IMR-90 (cell line): ENCODE data around the gene DNAI2. TPM values are rescaled to one million over a fixed set of nuclear protein-coding genes. Genes with fewer than 3 reads are reported as not detected.

Experiments
- ATAC-seq: fragments of 200-7000 bp; cut with Tn5 transposase; 2 replicates; pipeline ENCODE4 v1.9.1; 2020; ENCODE audit warnings: low read depth, mild to moderate bottlenecking, moderate library complexity
- BruUV-seq: library from RNA; stranded (reverse); fragments of 400-500 nt; replicated peaks from 2 replicates; lab custom pipeline; 2021; lab: Mats Ljungman, UMichigan
- CTCF ChIA-PET: fragments of 300-600 bp; formaldehyde crosslinking; extraction: SDS; loops from one replicate; lab custom pipeline; 2021; ENCODE audit warnings: antibody characterized with exemption; lab: Yijun Ruan, JAX
- POLR2A ChIA-PET: fragments of 300-600 bp; sonication (Branson Sonifier 250); formaldehyde crosslinking; loops from one replicate; lab custom pipeline; 2022; ENCODE audit warnings: antibody characterized with exemption; ENCODE audit not compliant: unreplicated experiment; lab: Charles Lee
- DNase-seq: peaks from one replicate; pipeline ENCODE4 v3.0.0; 2013
- H2AFZ ChIP-seq: replicated peaks from 2 replicates; pipeline ENCODE3; 2013; ENCODE audit warnings: low read length, mild to moderate bottlenecking; ENCODE audit not compliant: poor library complexity
- H2AK5ac ChIP-seq: 2 replicates; pipeline ENCODE4 v1.6.1; 2013; ENCODE audit warnings: low read depth, low read length, inconsistent platforms
- H2AK9ac ChIP-seq: replicated peaks from 2 replicates; pipeline ENCODE3; 2013; ENCODE audit warnings: mild to moderate bottlenecking, low read depth, low read length, moderate library complexity; ENCODE audit not compliant: poor library complexity
- H2BK120ac ChIP-seq: 2 replicates; pipeline ENCODE4 v1.6.1; 2013; ENCODE audit warnings: low read depth, low read length, inconsistent platforms
- H2BK15ac ChIP-seq: 3 replicates; pipeline ENCODE4 v1.6.1; 2013; ENCODE audit warnings: low read depth, low read length, inconsistent platforms
- H2BK20ac ChIP-seq: 2 replicates; pipeline ENCODE4 v1.6.1; 2013; ENCODE audit warnings: low read depth, mild to moderate bottlenecking, inconsistent platforms, low read length, moderate library complexity
- H2BK5ac ChIP-seq: 2 replicates; pipeline ENCODE4 v1.6.1; 2013; ENCODE audit warnings: mild to moderate bottlenecking, low read depth, low read length, inconsistent platforms; ENCODE audit not compliant: poor library complexity, severe bottlenecking
- H3K14ac ChIP-seq: replicated peaks from 2 replicates; pipeline ENCODE4 v1.6.1; 2013; ENCODE audit warnings: low read depth, low read length, inconsistent platforms
- H3K18ac ChIP-seq: 2 replicates; pipeline ENCODE4 v1.6.1; 2013; ENCODE audit warnings: low read depth, low read length, control low read depth
- H3K23ac ChIP-seq: 2 replicates; pipeline ENCODE4 v1.6.1; 2013; ENCODE audit warnings: low read depth, low read length, inconsistent platforms
- H3K27ac ChIP-seq: 2 replicates; pipeline ENCODE4 v1.5.1; 2013; ENCODE audit warnings: mild to moderate bottlenecking, control low read depth, low read length; ENCODE audit not compliant: insufficient read depth
- H3K27me3 ChIP-seq: 2 replicates; pipeline ENCODE4 v1.6.1; 2013; ENCODE audit warnings: low read length; ENCODE audit not compliant: control insufficient read depth, insufficient read depth
- H3K36me3 ChIP-seq: 2 replicates; pipeline ENCODE4 v1.6.1; 2013; ENCODE audit warnings: low read length, mixed read lengths; ENCODE audit not compliant: control insufficient read depth, insufficient read depth
- H3K4ac ChIP-seq: 2 replicates; pipeline ENCODE4 v1.6.1; 2013; ENCODE audit warnings: low read depth, low read length, inconsistent platforms
- H3K4me1 ChIP-seq: 2 replicates; pipeline ENCODE4 v1.6.1; 2013; ENCODE audit warnings: low read length, mixed read lengths; ENCODE audit not compliant: control insufficient read depth, insufficient read depth
- H3K4me2 ChIP-seq: 2 replicates; pipeline ENCODE4 v1.6.1; 2013; ENCODE audit warnings: low read depth, mild to moderate bottlenecking, control low read depth, low read length, moderate library complexity
- H3K4me3 ChIP-seq: 2 replicates; pipeline ENCODE4 v1.5.1; 2013; ENCODE audit warnings: low read depth, mild to moderate bottlenecking, control low read depth, low read length, moderate library complexity; ENCODE audit not compliant: insufficient read depth
- H3K56ac ChIP-seq: 2 replicates; pipeline ENCODE4 v1.6.1; 2013; ENCODE audit warnings: low read length, inconsistent platforms; ENCODE audit not compliant: insufficient read depth; ENCODE audit errors: extremely low read depth
- H3K79me1 ChIP-seq, 2 experiments: 2 replicates each; pipeline ENCODE4 v1.6.1; 2013; ENCODE audit warnings: low read length in 2 of 2, inconsistent platforms in 1 of 2, low read depth in 1 of 2
- H3K9ac ChIP-seq: 2 replicates; pipeline ENCODE4 v1.6.1; 2013; ENCODE audit warnings: low read depth, low read length, control low read depth
- H3K9me1 ChIP-seq: 2 replicates; pipeline ENCODE4 v1.6.1; 2013; ENCODE audit warnings: low read length, inconsistent platforms; ENCODE audit not compliant: insufficient read depth
- H3K9me3 ChIP-seq: 2 replicates; pipeline ENCODE4 v1.6.1; 2013; ENCODE audit warnings: low read length; ENCODE audit not compliant: control insufficient read depth, insufficient read depth
- H4K20me1 ChIP-seq: 2 replicates; pipeline ENCODE4 v1.6.1; 2013; ENCODE audit warnings: low read length, inconsistent platforms; ENCODE audit not compliant: insufficient read depth
- H4K5ac ChIP-seq: 2 replicates; pipeline ENCODE4 v1.6.1; 2013; ENCODE audit warnings: mild to moderate bottlenecking, low read depth, low read length, control low read depth
- H4K8ac ChIP-seq, 2 experiments: 2 replicates each; pipeline ENCODE4 v1.6.1; 2013; ENCODE audit warnings: low read depth in 2 of 2, low read length in 2 of 2, control low read depth in 1 of 2, inconsistent platforms in 1 of 2
- H4K91ac ChIP-seq: 2 replicates; pipeline ENCODE4 v1.6.1; 2013; ENCODE audit warnings: low read depth, low read length, inconsistent platforms; ENCODE audit not compliant: insufficient read depth
- BHLHE40 ChIP-seq: fragments of 150-350 bp; IDR thresholded peaks from 2 replicates; pipeline ENCODE4 v1.6.1; 2016; ENCODE audit warnings: mild to moderate bottlenecking, low read depth, low read length
- CEBPB ChIP-seq: IDR thresholded peaks from 2 replicates; pipeline ENCODE4 v1.6.1; 2012; ENCODE audit warnings: low read depth, low read length, improper control_type of control experiment
- CHD1 ChIP-seq: IDR thresholded peaks from 2 replicates; pipeline ENCODE4 v1.6.1; 2012; ENCODE audit warnings: low read depth, low read length, improper control_type of control experiment
- ELK1 ChIP-seq: fragments of 150-350 bp; IDR thresholded peaks from 2 replicates; pipeline ENCODE4 v1.6.1; 2016; ENCODE audit warnings: low read depth, mild to moderate bottlenecking, low read length, moderate library complexity, borderline replicate concordance
- FOS ChIP-seq: fragments of 150-350 bp; IDR thresholded peaks from 2 replicates; pipeline ENCODE4 v1.6.1; 2016; ENCODE audit warnings: low read depth, low read length
- MAFK ChIP-seq: IDR thresholded peaks from 2 replicates; pipeline ENCODE4 v1.6.1; 2012; ENCODE audit warnings: low read depth, low read length, improper control_type of control experiment
- MAZ ChIP-seq: IDR thresholded peaks from 2 replicates; pipeline ENCODE4 v1.6.1; 2012; ENCODE audit warnings: low read depth, mild to moderate bottlenecking, low read length, improper control_type of control experiment, moderate library complexity, borderline replicate concordance
- MXI1 ChIP-seq: IDR thresholded peaks from 2 replicates; pipeline ENCODE4 v1.6.1; 2012; ENCODE audit warnings: low read depth, mild to moderate bottlenecking, low read length, moderate library complexity, borderline replicate concordance
- NFE2L2 ChIP-seq: fragments of 150-350 bp; IDR thresholded peaks from 2 replicates; pipeline ENCODE4 v1.6.1; 2016; ENCODE audit warnings: low read depth, mild to moderate bottlenecking, low read length
- POLR2A ChIP-seq: IDR thresholded peaks from 2 replicates; pipeline ENCODE4 v1.6.1; 2012; ENCODE audit warnings: mild to moderate bottlenecking, low read depth, low read length
- RAD21 ChIP-seq: IDR thresholded peaks from 2 replicates; pipeline ENCODE4 v1.6.1; 2012; ENCODE audit warnings: low read length, improper control_type of control experiment
- RCOR1 ChIP-seq: IDR thresholded peaks from 2 replicates; pipeline ENCODE4 v1.6.1; 2012; ENCODE audit warnings: mild to moderate bottlenecking, low read length, improper control_type of control experiment; ENCODE audit not compliant: insufficient replicate concordance
- RFX5 ChIP-seq: IDR thresholded peaks from 2 replicates; pipeline ENCODE4 v1.8.0; 2012; ENCODE audit warnings: low read depth, mild to moderate bottlenecking, low read length, moderate library complexity
- SMC3 ChIP-seq: fragments of 150-350 bp; IDR thresholded peaks from 2 replicates; pipeline ENCODE4 v1.6.1; 2016; ENCODE audit warnings: low read depth, mild to moderate bottlenecking, antibody characterized with exemption, low read length, moderate library complexity
- USF2 ChIP-seq: fragments of 150-350 bp; IDR thresholded peaks from 2 replicates; pipeline ENCODE4 v1.6.1; 2017; ENCODE audit warnings: mild to moderate bottlenecking, antibody characterized with exemption, low read length, low read depth
- WGBS, 2 experiments: methylation state at CpG; one replicate each; pipeline versions ENCODE4 v1.1.5 to v1.1.7; 2013; ENCODE audit warnings: missing lambda C conversion rate in 2 of 2; ENCODE audit not compliant: insufficient read length in 1 of 2; ENCODE audit errors: extremely low coverage in 2 of 2; 5-methylcytosine and 5-hydroxymethylcytosine counted together
- dilution Hi-C: fragments of 300-500 bp; cut with HindIII; formaldehyde crosslinking; loops from one replicate; pipeline ENCODE4 v1.14.3; 2018; ENCODE audit warnings: low sequenced_read_pairs; ENCODE audit not compliant: unreplicated experiment
- in situ Hi-C: fragments of 300-500 bp; cut with MboI; formaldehyde crosslinking; loops from 3 replicates; pipeline ENCODE4 v1.14.3; 2019; ENCODE audit warnings: low sequenced_read_pairs, inconsistent platforms, mixed read lengths
- intact Hi-C: fragments of 100-400 bp; cut with micrococcal nuclease; formaldehyde crosslinking; loops from 2 replicates; pipeline ENCODE4 v1.10.0; 2022
- polyA plus RNA-seq, 3 experiments: library from polyadenylated mRNA; depleted of rRNA; stranded (reverse); fragments of >200 nt; gene quantifications; 2 replicates each; pipeline ENCODE4 v1.2.3, GENCODE V29; 2012; ENCODE audit warnings: low replicate concordance in 1 of 3
- total RNA-seq: library from RNA; depleted of rRNA; stranded (reverse); fragments of >200 nt; gene quantifications from 2 replicates; pipeline ENCODE4 v1.2.3, GENCODE V29; 2012
- TF ChIP-seq, protein P1 (sequence below): conservative IDR thresholded peaks from 2 replicates; pipeline ENCODE4 v1.5.1; 2012; ENCODE audit warnings: mild to moderate bottlenecking, low read depth, low read length, improper control_type of control experiment

The DNAI2 gene
- total and polyA plus RNA-seq, 2 of the 4 experiments (the other 2 are of a cell fraction) = not detected

DNA sequence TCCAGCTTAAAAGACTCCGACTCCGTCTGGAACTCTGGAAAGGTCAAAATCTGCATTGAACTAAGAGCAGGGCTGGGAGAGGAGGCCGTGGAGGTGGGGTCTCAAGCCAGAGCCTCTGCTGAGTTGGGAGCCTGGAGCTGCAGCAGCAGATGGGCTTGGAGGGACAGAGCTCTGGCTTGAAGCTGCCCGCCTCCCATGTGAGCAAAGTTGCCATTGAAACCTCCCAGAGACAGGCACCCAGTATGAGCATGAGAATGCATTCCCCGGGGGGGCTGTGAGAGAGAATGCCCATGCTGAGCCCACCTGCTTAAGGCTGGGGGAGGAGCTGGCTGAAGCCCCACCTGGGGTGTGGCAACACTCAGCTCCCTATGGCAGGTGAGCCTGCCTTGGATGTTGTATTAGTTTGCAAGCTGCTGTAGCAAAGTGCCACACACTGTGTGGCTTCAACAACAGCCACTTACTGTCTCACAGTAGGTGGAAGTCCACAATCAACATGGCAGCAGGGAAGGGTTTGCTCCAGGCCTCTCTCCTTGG, 61.6 kb downstream of the DNAI2 start:
- POLR2A ChIA-PET = no interaction called here
- no peak overlapping the region for H3K14ac ChIP-seq

More for the DNA sequence above, 61.6 kb downstream of the DNAI2 start:
- in situ Hi-C loops = no loop called here
- H4K20me1 ChIP-seq = no peaks in the 10 kb centered on the region
- no peak overlapping the region for H2AFZ ChIP-seq
- CTCF ChIA-PET = no interaction called here
- no peak overlapping the region for H2AK9ac ChIP-seq
- no peak overlapping the region for H4K8ac ChIP-seq
- intact Hi-C loops = no loop called here
- H2BK15ac ChIP-seq = no peak overlapping the region
- H3K27me3 ChIP-seq = no peaks in the 10 kb centered on the region
- H3K36me3 ChIP-seq = no peaks in the 10 kb centered on the region
- no peak overlapping the region for H2BK120ac ChIP-seq
- BruUV-seq = no TSS peak
- no peak overlapping the region for H3K4ac ChIP-seq
- H3K9me3 ChIP-seq = no peaks in the 10 kb centered on the region
- no peak overlapping the region for H3K4me2 ChIP-seq
- H3K4me3 ChIP-seq = no peak overlapping the region
- H3K18ac ChIP-seq = no peak overlapping the region
- H3K79me1 ChIP-seq = no peaks in the 10 kb centered on the region
- no peak overlapping the region for H3K27ac ChIP-seq
- no peak overlapping the region for H2BK5ac ChIP-seq
- no peak overlapping the region for H2BK20ac ChIP-seq
- dilution Hi-C loops = no loop called here
- 36% methylated on average over 2 of the region's 5 CpGs; no CpG with 5 or more reads in 1 of the 2 experiments for WGBS, 2 experiments
- H3K4me1 ChIP-seq = no peaks in the 10 kb centered on the region
- no peak overlapping the region for H4K91ac ChIP-seq
- ATAC-seq = no peak
- H3K56ac ChIP-seq = no peak overlapping the region
- H4K5ac ChIP-seq = no peak overlapping the region
- H3K9me1 ChIP-seq = no peaks in the 10 kb centered on the region
- H2AK5ac ChIP-seq = no peak overlapping the region
- H3K9ac ChIP-seq = no peak overlapping the region
- TF ChIP-seq RAD21 (no peak), RFX5 (no peak), MXI1 (no peak), RCOR1 (no peak), SMC3 (no peak), CHD1 (no peak), BHLHE40 (no peak), ELK1 (no peak), POLR2A (no peak), FOS (no peak), NFE2L2 (no peak), MAFK (no peak), USF2 (no peak), MAZ (no peak), CEBPB (no peak)
- TF ChIP-seq, protein P1, sequence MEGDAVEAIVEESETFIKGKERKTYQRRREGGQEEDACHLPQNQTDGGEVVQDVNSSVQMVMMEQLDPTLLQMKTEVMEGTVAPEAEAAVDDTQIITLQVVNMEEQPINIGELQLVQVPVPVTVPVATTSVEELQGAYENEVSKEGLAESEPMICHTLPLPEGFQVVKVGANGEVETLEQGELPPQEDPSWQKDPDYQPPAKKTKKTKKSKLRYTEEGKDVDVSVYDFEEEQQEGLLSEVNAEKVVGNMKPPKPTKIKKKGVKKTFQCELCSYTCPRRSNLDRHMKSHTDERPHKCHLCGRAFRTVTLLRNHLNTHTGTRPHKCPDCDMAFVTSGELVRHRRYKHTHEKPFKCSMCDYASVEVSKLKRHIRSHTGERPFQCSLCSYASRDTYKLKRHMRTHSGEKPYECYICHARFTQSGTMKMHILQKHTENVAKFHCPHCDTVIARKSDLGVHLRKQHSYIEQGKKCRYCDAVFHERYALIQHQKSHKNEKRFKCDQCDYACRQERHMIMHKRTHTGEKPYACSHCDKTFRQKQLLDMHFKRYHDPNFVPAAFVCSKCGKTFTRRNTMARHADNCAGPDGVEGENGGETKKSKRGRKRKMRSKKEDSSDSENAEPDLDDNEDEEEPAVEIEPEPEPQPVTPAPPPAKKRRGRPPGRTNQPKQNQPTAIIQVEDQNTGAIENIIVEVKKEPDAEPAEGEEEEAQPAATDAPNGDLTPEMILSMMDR = no peak
- DNase-seq = no peak
- H3K23ac ChIP-seq = no peak overlapping the region
